ENCODE data around the gene PGLYRP1.
A peak's percentile ranks its signal among the peaks of the same experiment; 100 is the strongest.

The PGLYRP1 gene

DNA sequence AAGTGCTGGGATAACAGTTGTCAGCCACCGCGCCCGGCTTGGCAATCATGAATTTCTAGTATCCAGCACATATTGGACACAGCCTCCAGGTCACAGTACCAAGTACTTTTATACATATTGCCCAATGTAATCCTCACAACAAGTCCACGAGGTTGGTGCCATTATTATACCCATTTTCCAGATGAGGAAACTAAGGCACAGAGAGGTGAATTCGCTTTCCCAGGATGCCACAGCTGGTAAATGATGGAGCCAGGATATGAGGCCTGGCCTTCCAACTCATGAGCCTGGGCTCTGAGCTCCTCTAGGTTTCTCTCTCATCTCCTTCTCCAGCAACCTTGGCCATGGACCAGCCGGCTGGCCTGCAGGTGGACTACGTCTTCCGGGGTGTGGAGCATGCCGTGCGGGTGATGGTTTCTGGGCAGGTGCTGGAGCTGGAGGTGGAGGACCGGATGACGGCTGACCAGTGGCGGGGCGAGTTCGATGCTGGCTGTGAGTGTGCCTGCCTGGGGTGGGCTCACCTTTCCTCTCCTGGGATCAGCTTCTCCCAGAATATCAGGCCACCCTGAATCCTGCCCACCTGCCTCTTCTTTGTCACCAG is 20.1 kb downstream of the PGLYRP1 start:
- WGBS (ENCODE audit: extremely low coverage, insufficient coverage, low lambda C conversion rate) = no CpG with 5 or more reads among the region's 15 CpGs
- Histone ChIP-seq H3K27me3 (ENCODE audit: insufficient read depth, low read length, poor library complexity) (no peaks in the 10 kb centered on the region), H3K23ac (ENCODE audit: low read length) (no peak overlapping the region), H3K4me1 (ENCODE audit: control insufficient read depth, low read depth, low read length) (peaks cover 2% of the 10 kb centered on the region), H3K79me1 (ENCODE audit: low read length) (peaks cover 4% of the 10 kb centered on the region), H3K4me2 (ENCODE audit: low read length) (no peak overlapping the region), H3K27ac (ENCODE audit: low read depth, low read length) (no peak overlapping the region), H3K4me3 (ENCODE audit: low read length) (no peak overlapping the region), H4K8ac (ENCODE audit: low read depth, low read length) (no peak overlapping the region), H3K56ac (ENCODE audit: low read length) (no peak overlapping the region), H3K79me2 (ENCODE audit: control insufficient read depth, insufficient read depth, low read length) (no peaks in the 10 kb centered on the region), H3K9ac (ENCODE audit: low read length) (no peak overlapping the region), H4K5ac (ENCODE audit: low read length) (no peak overlapping the region), H3K36me3 (ENCODE audit: control insufficient read depth, insufficient read depth, low read length) (no peaks in the 10 kb centered on the region), H2BK120ac (ENCODE audit: low read depth, low read length) (no peak overlapping the region), H2AK5ac (ENCODE audit: low read length) (no peak overlapping the region), H3K4ac (ENCODE audit: low read depth, low read length) (no peak overlapping the region), H2BK15ac (replicated peaks; ENCODE audit: low read depth) (no peak overlapping the region), H2BK5ac (ENCODE audit: low read length) (no peak overlapping the region), H3K18ac (ENCODE audit: low read length) (no peak overlapping the region)
- no peak for DNase-seq

DNA sequence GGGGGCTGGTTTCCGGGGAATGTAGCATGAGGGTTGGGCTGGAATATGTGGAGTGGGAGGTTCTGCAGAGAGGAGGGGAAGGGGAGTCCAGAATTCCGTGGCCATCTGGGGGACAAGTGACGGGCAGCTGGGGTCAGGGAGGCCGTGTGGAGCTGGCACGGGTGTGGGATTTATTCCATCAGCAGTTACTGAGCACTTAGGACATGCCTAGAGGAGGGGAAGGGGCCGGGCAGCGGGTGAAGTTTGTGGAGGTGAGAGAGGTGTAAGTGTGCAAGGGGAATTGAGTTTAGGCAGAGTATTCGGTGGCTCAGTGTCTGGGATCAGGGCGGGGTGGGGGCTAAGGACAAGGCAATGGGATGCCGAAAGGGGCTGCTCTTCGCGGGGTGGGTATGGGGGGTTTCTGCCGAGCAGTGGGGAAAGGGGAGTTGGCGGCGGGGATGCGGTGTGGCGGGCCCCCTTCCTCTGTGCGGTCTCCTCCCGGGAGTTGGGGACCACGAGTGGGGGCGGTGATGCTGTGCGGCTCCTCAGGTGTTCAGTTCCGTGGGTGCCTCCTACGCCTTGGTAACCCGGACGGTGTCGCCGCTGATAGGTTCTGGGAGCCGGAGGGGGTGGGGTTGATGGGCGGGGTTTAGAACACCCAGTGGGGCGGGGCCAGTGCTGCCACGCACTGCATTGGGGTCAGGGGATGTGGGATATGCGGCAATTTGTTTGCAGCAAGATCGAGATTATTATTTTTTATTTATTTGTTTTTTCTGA is 22.2 kb downstream of the PGLYRP1 start:
- Histone ChIP-seq H3K18ac (ENCODE audit: low read length) (no peak overlapping the region), H3K27ac (ENCODE audit: low read depth, low read length) (no peak overlapping the region), H2BK15ac (replicated peaks; ENCODE audit: low read depth) (no peak overlapping the region), H3K23ac (ENCODE audit: low read length) (no peak overlapping the region), H3K27me3 (ENCODE audit: insufficient read depth, low read length, poor library complexity) (no peaks in the 10 kb centered on the region), H3K4me2 (ENCODE audit: low read length) (peak overlapping the region; percentile 94), H3K79me2 (ENCODE audit: control insufficient read depth, insufficient read depth, low read length) (peaks cover 2% of the 10 kb centered on the region), H3K4ac (ENCODE audit: low read depth, low read length) (no peak overlapping the region), H2BK120ac (ENCODE audit: low read depth, low read length) (no peak overlapping the region), H3K4me3 (ENCODE audit: low read length) (peak overlapping the region; percentile 45), H3K4me1 (ENCODE audit: control insufficient read depth, low read depth, low read length) (peaks cover 5% of the 10 kb centered on the region), H3K9ac (ENCODE audit: low read length) (peak overlapping the region; percentile 66), H2AK5ac (ENCODE audit: low read length) (no peak overlapping the region), H3K79me1 (ENCODE audit: low read length) (peaks cover 9% of the 10 kb centered on the region), H3K56ac (ENCODE audit: low read length) (peak overlapping the region; percentile 28), H4K8ac (ENCODE audit: low read depth, low read length) (no peak overlapping the region), H2BK5ac (ENCODE audit: low read length) (no peak overlapping the region), H4K5ac (ENCODE audit: low read length) (no peak overlapping the region), H3K36me3 (ENCODE audit: control insufficient read depth, insufficient read depth, low read length) (no peaks in the 10 kb centered on the region)
- peak; percentile 49 for DNase-seq
- no CpG with 5 or more reads among the region's 34 CpGs for WGBS (ENCODE audit: extremely low coverage, insufficient coverage, low lambda C conversion rate)

DNA sequence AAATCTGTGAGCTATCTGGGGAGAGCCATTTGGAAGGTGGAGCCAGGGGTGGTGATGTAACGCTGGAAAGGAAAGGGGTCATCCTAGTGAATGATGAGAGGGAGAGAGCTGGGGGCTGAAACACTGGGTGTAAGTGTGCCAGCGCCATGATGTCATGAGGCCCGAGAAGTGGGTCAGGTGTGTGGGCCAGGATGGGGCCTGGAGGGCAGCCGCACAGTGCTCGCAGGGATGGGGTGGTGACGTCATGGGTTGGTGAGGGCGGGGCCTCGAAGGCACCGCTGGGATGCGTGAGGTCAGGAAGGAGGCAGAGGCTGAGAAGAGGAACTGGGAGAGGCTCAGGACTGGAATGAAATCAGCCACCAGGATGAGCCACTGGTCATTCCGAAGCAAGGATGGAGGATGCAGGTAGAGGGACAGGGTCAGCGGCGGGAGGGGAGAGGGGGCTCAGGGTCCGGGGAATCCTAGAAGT is 23.2 kb downstream of the PGLYRP1 start:
- Histone ChIP-seq H3K79me2 (ENCODE audit: control insufficient read depth, insufficient read depth, low read length) (peaks cover 4% of the 10 kb centered on the region), H3K4me2 (ENCODE audit: low read length) (peak overlapping the region; percentile 37), H3K4ac (ENCODE audit: low read depth, low read length) (no peak overlapping the region), H3K4me3 (ENCODE audit: low read length) (no peak overlapping the region), H2BK5ac (ENCODE audit: low read length) (no peak overlapping the region), H3K79me1 (ENCODE audit: low read length) (peaks cover 10% of the 10 kb centered on the region), H2BK120ac (ENCODE audit: low read depth, low read length) (no peak overlapping the region), H3K27me3 (ENCODE audit: insufficient read depth, low read length, poor library complexity) (no peaks in the 10 kb centered on the region), H3K36me3 (ENCODE audit: control insufficient read depth, insufficient read depth, low read length) (no peaks in the 10 kb centered on the region), H4K8ac (ENCODE audit: low read depth, low read length) (no peak overlapping the region), H3K18ac (ENCODE audit: low read length) (no peak overlapping the region), H2AK5ac (ENCODE audit: low read length) (no peak overlapping the region), H3K4me1 (ENCODE audit: control insufficient read depth, low read depth, low read length) (peaks cover 5% of the 10 kb centered on the region), H3K23ac (ENCODE audit: low read length) (peak overlapping the region; percentile 17), H3K9ac (ENCODE audit: low read length) (peak overlapping the region; percentile 16), H2BK15ac (replicated peaks; ENCODE audit: low read depth) (no peak overlapping the region), H3K27ac (ENCODE audit: low read depth, low read length) (no peak overlapping the region), H4K5ac (ENCODE audit: low read length) (no peak overlapping the region), H3K56ac (ENCODE audit: low read length) (peak overlapping the region; percentile 28)
- peak; percentile 83 for DNase-seq
- WGBS (ENCODE audit: extremely low coverage, insufficient coverage, low lambda C conversion rate) = no CpG with 5 or more reads among the region's 14 CpGs

DNA sequence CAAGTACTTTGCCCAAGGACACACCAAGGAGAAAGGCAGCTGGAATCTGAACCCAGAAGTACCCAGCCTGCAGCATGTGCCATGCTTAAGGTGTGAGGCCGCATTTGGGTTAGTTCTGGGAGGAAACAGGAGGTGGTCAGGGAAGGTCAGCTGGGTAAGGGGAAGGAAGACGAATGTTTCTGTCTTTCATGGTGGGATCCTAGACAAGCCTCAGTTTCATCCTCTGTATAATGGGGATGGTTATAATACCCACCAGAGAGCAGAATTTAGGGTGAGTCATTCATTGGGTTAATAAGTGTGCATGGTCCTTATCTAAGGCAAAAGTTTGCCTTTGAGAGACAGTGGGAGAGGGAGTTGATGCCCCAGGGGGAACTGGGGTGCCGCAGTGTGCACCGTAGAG is 24.0 kb downstream of the PGLYRP1 start:
- no peak overlapping the region for H4K8ac ChIP-seq (ENCODE audit: low read depth, low read length)
- H3K27ac ChIP-seq (ENCODE audit: low read depth, low read length) = no peak overlapping the region
- no peaks in the 10 kb centered on the region for H3K36me3 ChIP-seq (ENCODE audit: control insufficient read depth, insufficient read depth, low read length)
- H2BK120ac ChIP-seq (ENCODE audit: low read depth, low read length) = no peak overlapping the region
- peaks cover 10% of the 10 kb centered on the region for H3K79me1 ChIP-seq (ENCODE audit: low read length)
- no peak overlapping the region for H3K56ac ChIP-seq (ENCODE audit: low read length)
- no peak overlapping the region for H3K4ac ChIP-seq (ENCODE audit: low read depth, low read length)
- no peak overlapping the region for H3K23ac ChIP-seq (ENCODE audit: low read length)
- H3K79me2 ChIP-seq (ENCODE audit: control insufficient read depth, insufficient read depth, low read length) = peaks cover 4% of the 10 kb centered on the region
- H3K9ac ChIP-seq (ENCODE audit: low read length) = no peak overlapping the region
- no peak for DNase-seq
- no peak overlapping the region for H3K4me3 ChIP-seq (ENCODE audit: low read length)
- H2BK5ac ChIP-seq (ENCODE audit: low read length) = no peak overlapping the region
- no peaks in the 10 kb centered on the region for H3K27me3 ChIP-seq (ENCODE audit: insufficient read depth, low read length, poor library complexity)
- no CpG with 5 or more reads among the region's 4 CpGs for WGBS (ENCODE audit: extremely low coverage, insufficient coverage, low lambda C conversion rate)
- H2BK15ac ChIP-seq (replicated peaks; ENCODE audit: low read depth) = no peak overlapping the region
- peaks cover 5% of the 10 kb centered on the region for H3K4me1 ChIP-seq (ENCODE audit: control insufficient read depth, low read depth, low read length)
- H4K5ac ChIP-seq (ENCODE audit: low read length) = no peak overlapping the region
- no peak overlapping the region for H3K18ac ChIP-seq (ENCODE audit: low read length)
- no peak overlapping the region for H2AK5ac ChIP-seq (ENCODE audit: low read length)
- no peak overlapping the region for H3K4me2 ChIP-seq (ENCODE audit: low read length)

DNA sequence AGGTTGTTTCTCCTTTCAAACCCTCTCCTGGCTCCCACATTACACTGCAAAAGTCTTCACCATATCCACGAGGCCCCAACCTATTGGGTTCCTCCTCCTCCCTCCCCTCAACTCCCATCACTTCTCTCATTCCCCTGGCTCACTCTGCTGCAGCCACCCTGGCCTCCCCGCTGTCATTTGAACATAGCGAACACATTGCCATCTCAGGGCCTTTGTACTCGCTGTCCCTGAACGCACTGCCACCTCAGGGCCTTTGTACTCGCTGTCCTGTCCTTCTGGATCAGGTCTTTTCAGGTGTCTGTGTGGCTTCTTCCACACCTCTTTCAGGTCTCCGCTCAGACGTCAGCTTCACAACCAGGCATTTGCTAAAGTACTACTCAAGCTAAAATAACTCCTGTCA is 25.9 kb downstream of the PGLYRP1 start:
- H3K27me3 ChIP-seq (ENCODE audit: insufficient read depth, low read length, poor library complexity) = no peaks in the 10 kb centered on the region
- no peak overlapping the region for H3K4me3 ChIP-seq (ENCODE audit: low read length)
- no peak overlapping the region for H2BK120ac ChIP-seq (ENCODE audit: low read depth, low read length)
- no peak overlapping the region for H3K4ac ChIP-seq (ENCODE audit: low read depth, low read length)
- H3K23ac ChIP-seq (ENCODE audit: low read length) = no peak overlapping the region
- no peak overlapping the region for H2AK5ac ChIP-seq (ENCODE audit: low read length)
- H3K18ac ChIP-seq (ENCODE audit: low read length) = no peak overlapping the region
- no peak overlapping the region for H4K5ac ChIP-seq (ENCODE audit: low read length)
- no peak overlapping the region for H2BK5ac ChIP-seq (ENCODE audit: low read length)
- H2BK15ac ChIP-seq (replicated peaks; ENCODE audit: low read depth) = no peak overlapping the region
- H3K79me2 ChIP-seq (ENCODE audit: control insufficient read depth, insufficient read depth, low read length) = peaks cover 4% of the 10 kb centered on the region
- H3K36me3 ChIP-seq (ENCODE audit: control insufficient read depth, insufficient read depth, low read length) = no peaks in the 10 kb centered on the region
- H4K8ac ChIP-seq (ENCODE audit: low read depth, low read length) = no peak overlapping the region
- peaks cover 5% of the 10 kb centered on the region for H3K4me1 ChIP-seq (ENCODE audit: control insufficient read depth, low read depth, low read length)
- DNase-seq = no peak
- no peak overlapping the region for H3K4me2 ChIP-seq (ENCODE audit: low read length)
- H3K79me1 ChIP-seq (ENCODE audit: low read length) = peaks cover 8% of the 10 kb centered on the region
- H3K9ac ChIP-seq (ENCODE audit: low read length) = no peak overlapping the region
- no peak overlapping the region for H3K27ac ChIP-seq (ENCODE audit: low read depth, low read length)
- no peak overlapping the region for H3K56ac ChIP-seq (ENCODE audit: low read length)
- no CpG with 5 or more reads among the region's 8 CpGs for WGBS (ENCODE audit: extremely low coverage, insufficient coverage, low lambda C conversion rate)

Data from mesendoderm (in vitro differentiated cells).